Tibial artery (tissue), 4 donors: ENCODE data around the gene KAT8.

ENCODE experiments used
- DNase-seq, 2 donors: peaks; one replicate each; pipeline ENCODE4 v3.0.0-alpha.2; 2019
- H3K27ac ChIP-seq, 2 donors: fragments of 200-600 bp; sonication (generic) in 1 of 2; 1 replicate in 1 of 2; 2 replicates in 1 of 2; pipeline ENCODE4 v1.5.1; 2018 to 2019; ENCODE audit warnings: mild to moderate bottlenecking in 1 of 2
- H3K27me3 ChIP-seq, 2 donors: fragments of 200-600 bp; sonication (generic) in 1 of 2; one replicate each; pipeline versions ENCODE4 v1.5.1 to v1.6.0; 2016 to 2019
- H3K36me3 ChIP-seq, 3 donors: fragments of 200-600 bp; sonication (generic) in 2 of 3; one replicate each; pipeline ENCODE4 v1.5.1; 2016 to 2019; ENCODE audit warnings: mild to moderate bottlenecking in 2 of 3
- H3K4me1 ChIP-seq, 4 donors: fragments of 200-600 bp; sonication (generic) in 2 of 4; 1 replicate in 3 of 4; 2 replicates in 1 of 4; pipeline ENCODE4 v1.5.1; 2016 to 2019
- H3K4me3 ChIP-seq, 2 donors: fragments of 200-600 bp; sonication (generic) in 1 of 2; 1 replicate in 1 of 2; 2 replicates in 1 of 2; pipeline ENCODE4 v1.5.1; 2018 to 2019; ENCODE audit warnings: mild to moderate bottlenecking in 2 of 2
- H3K9me3 ChIP-seq, 3 donors: fragments of 200-600 bp; sonication (generic) in 1 of 3; one replicate each; pipeline ENCODE4 v1.5.1; 2016 to 2019
- intact Hi-C: fragments of 100-400 bp; cut with DNase I; formaldehyde crosslinking; loops from one replicate; pipeline ENCODE4 v1.15.0; 2023; ENCODE audit warnings: low total_unique reads
- TF ChIP-seq, protein P1 (sequence below), 2 experiments: fragments of 200-600 bp in 1 of 2; fragments of 450-650 bp in 1 of 2; IDR thresholded peaks; one replicate each; pipeline ENCODE4 v1.5.1; 2017 to 2019; ENCODE audit warnings: antibody characterized with exemption in 2 of 2, mild to moderate bottlenecking in 1 of 2, moderate library complexity in 1 of 2

Gene KAT8

DNA sequence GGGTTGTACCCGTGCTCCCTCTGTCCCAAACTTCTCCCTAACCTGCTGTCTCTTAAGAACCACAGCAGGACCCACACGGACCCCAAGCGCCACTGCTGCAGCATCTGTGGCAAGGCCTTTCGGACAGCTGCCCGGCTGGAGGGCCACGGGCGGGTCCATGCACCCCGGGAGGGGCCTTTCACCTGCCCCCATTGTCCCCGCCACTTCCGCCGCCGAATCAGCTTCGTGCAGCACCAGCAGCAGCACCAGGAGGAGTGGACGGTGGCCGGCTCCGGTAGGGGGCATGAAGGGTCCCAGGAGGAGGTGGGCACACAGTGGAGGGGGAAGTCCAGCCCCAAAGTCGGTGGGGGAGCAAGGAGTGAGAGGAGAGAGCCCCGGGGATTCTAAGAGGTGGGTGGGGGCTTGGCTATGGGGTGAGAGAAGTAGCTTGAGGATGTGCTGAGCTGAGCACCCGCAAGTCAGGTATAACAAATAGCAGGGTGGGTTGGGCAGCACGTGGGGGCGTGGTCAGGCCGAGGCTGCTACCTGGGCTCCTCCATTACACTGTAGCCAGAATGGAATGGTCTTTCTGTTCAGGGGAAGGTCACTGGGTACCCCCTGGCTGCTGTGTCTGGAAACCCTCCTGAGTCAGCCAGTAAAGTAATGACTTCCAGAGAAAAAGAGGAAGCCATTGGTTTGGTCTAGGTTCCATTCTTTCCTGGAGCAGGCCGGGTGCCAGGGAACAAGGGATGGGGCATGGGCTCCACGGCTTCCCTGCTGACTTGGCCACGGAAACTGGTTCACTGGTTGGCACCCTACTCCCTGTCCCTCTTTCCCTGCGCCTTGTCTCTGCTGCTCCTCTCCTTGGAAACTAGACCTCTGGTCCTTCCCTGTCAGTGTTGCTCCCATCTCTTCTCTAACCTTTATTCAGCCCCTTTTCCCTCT, 35.8 kb upstream of the KAT8 start:
- Histone ChIP-seq H3K4me3 (no peak overlapping the region), H3K4me1 (peaks cover 0 to 12% (median 7%) of the 10 kb centered on the region in 4 donors), H3K9me3 (no peaks in the 10 kb centered on the region), H3K27ac (no peak overlapping the region), H3K36me3 (peaks cover 43 to 99% (median 91%) of the 10 kb centered on the region in 3 donors), H3K27me3 (no peaks in the 10 kb centered on the region)
- no peak for DNase-seq
- intact Hi-C loops, result no loop called here
- TF ChIP-seq, protein P1, sequence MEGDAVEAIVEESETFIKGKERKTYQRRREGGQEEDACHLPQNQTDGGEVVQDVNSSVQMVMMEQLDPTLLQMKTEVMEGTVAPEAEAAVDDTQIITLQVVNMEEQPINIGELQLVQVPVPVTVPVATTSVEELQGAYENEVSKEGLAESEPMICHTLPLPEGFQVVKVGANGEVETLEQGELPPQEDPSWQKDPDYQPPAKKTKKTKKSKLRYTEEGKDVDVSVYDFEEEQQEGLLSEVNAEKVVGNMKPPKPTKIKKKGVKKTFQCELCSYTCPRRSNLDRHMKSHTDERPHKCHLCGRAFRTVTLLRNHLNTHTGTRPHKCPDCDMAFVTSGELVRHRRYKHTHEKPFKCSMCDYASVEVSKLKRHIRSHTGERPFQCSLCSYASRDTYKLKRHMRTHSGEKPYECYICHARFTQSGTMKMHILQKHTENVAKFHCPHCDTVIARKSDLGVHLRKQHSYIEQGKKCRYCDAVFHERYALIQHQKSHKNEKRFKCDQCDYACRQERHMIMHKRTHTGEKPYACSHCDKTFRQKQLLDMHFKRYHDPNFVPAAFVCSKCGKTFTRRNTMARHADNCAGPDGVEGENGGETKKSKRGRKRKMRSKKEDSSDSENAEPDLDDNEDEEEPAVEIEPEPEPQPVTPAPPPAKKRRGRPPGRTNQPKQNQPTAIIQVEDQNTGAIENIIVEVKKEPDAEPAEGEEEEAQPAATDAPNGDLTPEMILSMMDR (IDR thresholded peaks at IDR 0.05), result no peak

DNA sequence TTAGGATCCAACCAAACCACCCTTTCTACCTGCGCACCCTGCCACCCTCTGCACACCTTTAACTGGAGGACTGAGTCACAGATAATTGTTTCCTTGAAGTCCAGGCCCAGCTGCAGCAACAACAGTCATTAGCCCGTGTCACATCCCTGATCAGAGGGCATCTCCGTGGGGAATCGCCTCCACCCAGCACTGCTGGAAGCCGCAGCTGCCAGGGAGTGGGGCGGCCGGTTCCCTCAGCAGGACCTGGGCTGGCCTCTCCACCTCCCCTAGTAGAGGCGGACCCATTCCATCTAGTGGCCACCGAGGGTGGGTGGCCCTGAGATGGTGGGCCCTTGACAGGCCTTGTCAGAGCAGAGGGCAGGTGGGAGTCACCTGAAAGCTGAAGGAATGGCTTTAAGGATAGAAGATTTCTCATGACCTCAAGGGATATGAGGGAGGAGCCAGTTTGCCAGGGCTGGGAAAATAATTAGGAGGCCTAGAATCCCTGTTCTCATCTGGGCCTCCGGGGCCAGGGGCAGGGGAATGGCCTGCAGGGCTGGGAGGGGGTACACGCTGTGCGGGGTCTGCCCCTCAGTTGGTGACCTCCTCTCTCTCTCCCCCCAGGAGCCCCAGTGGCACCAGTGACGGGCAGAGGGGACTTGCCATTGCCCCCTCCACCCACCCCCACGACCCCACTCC, 35.0 kb upstream of the KAT8 start:
- H3K27ac ChIP-seq, result no peak overlapping the region
- TF ChIP-seq, protein P1 (IDR thresholded peaks at IDR 0.05), result no peak
- peaks cover 36 to 99% (median 91%) of the 10 kb centered on the region in 3 donors for H3K36me3 ChIP-seq
- H3K27me3 ChIP-seq, result no peaks in the 10 kb centered on the region
- H3K9me3 ChIP-seq, result no peaks in the 10 kb centered on the region
- peaks cover 0 to 12% (median 7%) of the 10 kb centered on the region in 4 donors for H3K4me1 ChIP-seq
- DNase-seq, result no peak
- intact Hi-C loops, result no loop called here
- H3K4me3 ChIP-seq, result no peak overlapping the region

DNA sequence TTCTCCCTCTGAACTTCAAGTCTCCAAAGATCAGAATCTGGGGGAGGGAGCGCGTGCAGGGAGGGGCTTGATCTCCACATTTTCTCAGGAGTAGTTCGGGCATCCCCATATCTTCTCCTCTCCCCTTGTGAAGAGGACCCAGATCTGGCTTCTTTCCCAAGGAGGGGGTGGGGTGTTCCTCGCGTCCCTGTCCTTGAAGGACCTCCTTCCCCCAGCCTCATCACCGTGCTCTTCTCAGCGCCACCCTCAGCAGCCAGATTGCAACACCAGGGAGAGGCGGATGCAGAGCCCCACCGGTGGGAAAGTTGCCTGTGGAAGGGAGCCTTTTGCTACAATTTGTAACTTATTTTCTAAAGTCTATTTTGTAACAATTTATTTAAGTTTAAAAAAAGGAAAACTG, 34.4 kb upstream of the KAT8 start:
- intact Hi-C loops, result no loop called here
- TF ChIP-seq, protein P1 (IDR thresholded peaks at IDR 0.05), result no peak
- no peak overlapping the region for H3K27ac ChIP-seq
- H3K4me1 ChIP-seq, result peaks cover 0 to 12% (median 7%) of the 10 kb centered on the region in 4 donors
- DNase-seq, result no peak
- H3K36me3 ChIP-seq, result peaks cover 31 to 99% (median 91%) of the 10 kb centered on the region in 3 donors
- no peaks in the 10 kb centered on the region for H3K27me3 ChIP-seq
- no peak overlapping the region for H3K4me3 ChIP-seq
- H3K9me3 ChIP-seq, result no peaks in the 10 kb centered on the region

GRCh38 chr16:31083556-31083955, 33.9 kb upstream of the KAT8 start:
- H3K4me3 ChIP-seq, result no peak overlapping the region
- no peak overlapping the region for H3K27ac ChIP-seq
- no peaks in the 10 kb centered on the region for H3K9me3 ChIP-seq
- TF ChIP-seq, protein P1 (IDR thresholded peaks at IDR 0.05), result no peak
- no peaks in the 10 kb centered on the region for H3K27me3 ChIP-seq
- intact Hi-C loops, result no loop called here
- DNase-seq, result no peak
- peaks cover 0 to 12% (median 7%) of the 10 kb centered on the region in 4 donors for H3K4me1 ChIP-seq
- peaks cover 27 to 99% (median 86%) of the 10 kb centered on the region in 3 donors for H3K36me3 ChIP-seq

GRCh38 chr16:31083981-31084380, 33.5 kb upstream of the KAT8 start:
- H3K36me3 ChIP-seq, result peaks cover 22 to 98% (median 82%) of the 10 kb centered on the region in 3 donors
- H3K9me3 ChIP-seq, result no peaks in the 10 kb centered on the region
- DNase-seq, result no peak
- TF ChIP-seq, protein P1 (IDR thresholded peaks at IDR 0.05), result no peak
- no peak overlapping the region for H3K27ac ChIP-seq
- intact Hi-C loops, result no loop called here
- no peak overlapping the region for H3K4me3 ChIP-seq
- H3K4me1 ChIP-seq, result peaks cover 0 to 12% (median 7%) of the 10 kb centered on the region in 4 donors
- H3K27me3 ChIP-seq, result no peaks in the 10 kb centered on the region
